ENCODE results near the gene TULP3. TPM values are rescaled to one million over a fixed set of nuclear protein-coding genes. Genes with fewer than 3 reads are reported as not detected.

The TULP3 gene
- total RNA-seq, 1 donor from 2014 or later = 35.1 TPM

DNA sequence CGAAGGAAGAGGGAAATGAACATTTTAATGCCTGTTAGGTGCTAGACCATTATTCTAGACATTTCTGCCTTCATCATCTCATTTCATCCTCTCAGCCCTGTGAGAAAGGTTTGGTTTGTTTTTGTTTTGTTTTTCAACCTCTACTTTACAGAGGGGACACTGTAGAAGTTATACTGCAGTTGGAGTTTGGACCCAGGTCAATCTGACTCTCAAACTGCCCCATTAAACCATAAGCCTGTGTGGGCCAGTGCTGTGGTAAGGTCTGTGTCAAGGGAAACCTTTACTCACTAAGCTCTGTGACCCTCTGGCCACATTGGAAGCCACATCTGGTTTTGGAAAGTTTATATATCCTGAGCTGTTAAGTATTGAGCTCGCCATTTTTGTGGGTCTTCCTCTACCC is 77.0 kb downstream of the TULP3 start:
- Mint-ChIP-seq H3K36me3 (ENCODE audit: insufficient read depth) (peaks cover 4% of the 10 kb centered on the region), H3K4me3 (ENCODE audit: low read depth) (no peak overlapping the region), H3K27ac (no peak overlapping the region), H3K4me1 (ENCODE audit: low read depth) (peaks cover 15% of the 10 kb centered on the region), H3K27me3 (peaks cover 5% of the 10 kb centered on the region), H3K9me3 (ENCODE audit: low read depth) (no peaks in the 10 kb centered on the region)
- DNase-seq (ENCODE audit: low spot score, unreplicated experiment) = no peak
- TF ChIP-seq, protein P1, sequence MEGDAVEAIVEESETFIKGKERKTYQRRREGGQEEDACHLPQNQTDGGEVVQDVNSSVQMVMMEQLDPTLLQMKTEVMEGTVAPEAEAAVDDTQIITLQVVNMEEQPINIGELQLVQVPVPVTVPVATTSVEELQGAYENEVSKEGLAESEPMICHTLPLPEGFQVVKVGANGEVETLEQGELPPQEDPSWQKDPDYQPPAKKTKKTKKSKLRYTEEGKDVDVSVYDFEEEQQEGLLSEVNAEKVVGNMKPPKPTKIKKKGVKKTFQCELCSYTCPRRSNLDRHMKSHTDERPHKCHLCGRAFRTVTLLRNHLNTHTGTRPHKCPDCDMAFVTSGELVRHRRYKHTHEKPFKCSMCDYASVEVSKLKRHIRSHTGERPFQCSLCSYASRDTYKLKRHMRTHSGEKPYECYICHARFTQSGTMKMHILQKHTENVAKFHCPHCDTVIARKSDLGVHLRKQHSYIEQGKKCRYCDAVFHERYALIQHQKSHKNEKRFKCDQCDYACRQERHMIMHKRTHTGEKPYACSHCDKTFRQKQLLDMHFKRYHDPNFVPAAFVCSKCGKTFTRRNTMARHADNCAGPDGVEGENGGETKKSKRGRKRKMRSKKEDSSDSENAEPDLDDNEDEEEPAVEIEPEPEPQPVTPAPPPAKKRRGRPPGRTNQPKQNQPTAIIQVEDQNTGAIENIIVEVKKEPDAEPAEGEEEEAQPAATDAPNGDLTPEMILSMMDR (IDR thresholded peaks at IDR 0.05; ENCODE audit: unreplicated experiment) = no peak

DNA sequence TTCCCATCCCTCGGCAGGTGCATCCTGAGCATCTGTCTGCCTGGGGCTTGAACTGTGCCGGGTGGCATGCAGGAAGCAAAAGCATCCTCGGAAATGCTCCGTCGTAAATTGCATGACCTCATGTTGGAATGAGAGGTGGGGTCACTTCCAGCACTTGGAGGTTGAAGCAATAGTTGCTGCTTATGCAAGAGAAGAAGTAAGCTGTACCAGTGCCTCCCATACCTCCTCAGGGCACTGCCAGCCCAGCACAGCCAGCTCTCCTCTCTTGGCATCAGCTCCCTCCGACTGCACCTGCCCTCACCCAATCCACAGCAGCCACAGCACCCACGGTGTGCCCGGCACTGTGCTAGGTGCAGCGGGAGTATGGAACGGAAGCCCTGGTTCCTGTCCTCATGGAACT is 80.1 kb downstream of the TULP3 start:
- H3K4me3 Mint-ChIP-seq (ENCODE audit: low read depth) = no peak overlapping the region
- TF ChIP-seq, protein P1 (IDR thresholded peaks at IDR 0.05; ENCODE audit: unreplicated experiment) = no peak
- H3K27me3 Mint-ChIP-seq = no peaks in the 10 kb centered on the region
- peak overlapping the region; percentile 5 for H3K27ac Mint-ChIP-seq
- H3K9me3 Mint-ChIP-seq (ENCODE audit: low read depth) = no peaks in the 10 kb centered on the region
- DNase-seq (ENCODE audit: low spot score, unreplicated experiment) = no peak
- H3K4me1 Mint-ChIP-seq (ENCODE audit: low read depth) = no peaks in the 10 kb centered on the region
- H3K36me3 Mint-ChIP-seq (ENCODE audit: insufficient read depth) = peaks cover 7% of the 10 kb centered on the region

DNA sequence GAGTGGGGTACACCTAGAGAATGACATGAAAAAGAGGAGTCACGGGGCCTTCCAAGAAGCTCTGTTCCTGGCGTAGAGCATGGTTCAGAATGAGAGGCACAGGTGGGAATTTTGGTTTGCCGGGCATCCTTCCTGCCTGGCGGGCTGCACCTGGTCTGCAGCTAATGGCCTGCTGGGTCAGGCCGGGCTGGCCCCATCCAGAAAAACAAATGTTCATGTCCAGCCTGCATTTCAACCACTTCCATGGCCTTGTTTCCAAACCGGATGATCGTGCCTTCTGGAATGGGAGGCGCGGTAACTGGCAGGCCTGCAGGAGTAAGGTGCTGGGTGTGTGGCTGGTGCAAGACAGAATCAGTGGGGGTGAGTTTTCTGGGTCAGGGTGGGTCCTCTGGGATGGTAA is 82.9 kb downstream of the TULP3 start:
- Mint-ChIP-seq H3K9me3 (ENCODE audit: low read depth) (no peaks in the 10 kb centered on the region), H3K36me3 (ENCODE audit: insufficient read depth) (peaks cover 5% of the 10 kb centered on the region), H3K27me3 (no peaks in the 10 kb centered on the region), H3K27ac (no peak overlapping the region), H3K4me3 (ENCODE audit: low read depth) (no peak overlapping the region), H3K4me1 (ENCODE audit: low read depth) (peaks cover 5% of the 10 kb centered on the region)
- TF ChIP-seq, protein P1 (IDR thresholded peaks at IDR 0.05; ENCODE audit: unreplicated experiment) = no peak
- DNase-seq (ENCODE audit: low spot score, unreplicated experiment) = no peak

DNA sequence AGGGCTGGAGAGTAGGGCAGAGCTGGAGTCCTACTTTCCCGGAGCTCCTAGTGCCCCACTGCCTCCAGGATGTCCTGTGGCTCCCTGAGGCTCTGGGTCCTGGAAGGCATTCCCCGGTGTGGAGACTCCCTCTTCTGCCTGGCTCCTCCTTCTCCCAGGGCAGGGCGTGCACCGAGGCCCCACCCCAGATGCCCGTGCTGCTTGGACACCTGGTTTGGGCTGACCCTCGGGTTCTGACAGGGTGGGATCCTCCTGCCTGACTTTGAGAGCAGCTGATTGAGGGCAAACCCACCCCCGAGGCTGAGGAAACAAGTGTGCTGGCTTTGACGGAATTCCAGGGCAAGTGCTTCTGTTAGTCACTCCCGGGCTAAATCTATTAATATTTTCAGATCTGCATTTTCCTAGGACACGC is 83.9 kb downstream of the TULP3 start:
- H3K9me3 Mint-ChIP-seq (ENCODE audit: low read depth) = no peaks in the 10 kb centered on the region
- no peak overlapping the region for H3K27ac Mint-ChIP-seq
- no peak overlapping the region for H3K4me3 Mint-ChIP-seq (ENCODE audit: low read depth)
- H3K27me3 Mint-ChIP-seq = no peaks in the 10 kb centered on the region
- TF ChIP-seq, protein P1 (IDR thresholded peaks at IDR 0.05; ENCODE audit: unreplicated experiment) = no peak
- H3K4me1 Mint-ChIP-seq (ENCODE audit: low read depth) = peaks cover 5% of the 10 kb centered on the region
- H3K36me3 Mint-ChIP-seq (ENCODE audit: insufficient read depth) = peaks cover 5% of the 10 kb centered on the region
- no peak for DNase-seq (ENCODE audit: low spot score, unreplicated experiment)

DNA sequence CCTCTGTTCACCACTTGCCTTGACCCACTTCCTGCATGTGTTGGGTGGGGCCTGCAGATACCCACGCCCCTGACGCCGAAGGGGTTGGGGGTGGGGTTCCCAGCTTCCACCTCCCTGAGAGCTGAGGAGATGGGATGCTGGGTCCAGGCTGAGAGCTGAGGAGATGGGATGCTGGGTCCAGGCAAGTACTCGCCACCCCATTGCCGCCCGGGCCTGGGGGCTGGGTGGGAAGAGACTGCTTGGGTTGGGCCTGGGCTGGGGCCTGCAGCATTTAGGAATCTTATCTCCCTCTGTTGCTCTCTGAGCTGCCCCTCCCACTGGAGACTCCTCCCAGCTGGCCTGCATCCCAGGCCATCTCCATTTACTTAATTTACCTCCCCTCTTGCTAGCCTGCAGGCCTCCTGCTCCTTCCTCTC is 85.9 kb downstream of the TULP3 start:
- H3K4me1 Mint-ChIP-seq (ENCODE audit: low read depth) = peaks cover 5% of the 10 kb centered on the region
- no peak for DNase-seq (ENCODE audit: low spot score, unreplicated experiment)

More for the DNA sequence above, 85.9 kb downstream of the TULP3 start:
- Mint-ChIP-seq H3K4me3 (ENCODE audit: low read depth) (no peak overlapping the region), H3K27me3 (no peaks in the 10 kb centered on the region), H3K9me3 (ENCODE audit: low read depth) (no peaks in the 10 kb centered on the region), H3K36me3 (ENCODE audit: insufficient read depth) (peaks cover 2% of the 10 kb centered on the region), H3K27ac (no peak overlapping the region)
- TF ChIP-seq, protein P1 (IDR thresholded peaks at IDR 0.05; ENCODE audit: unreplicated experiment) = no peak

Measured in progenitor cell of endocrine pancreas (in vitro differentiated cells).